HFF-Myc (cell line): ENCODE measurements around the gene FAM174B.
A peak's percentile ranks its signal among the peaks of the same experiment; 100 is the strongest.

Source experiments
- DNase-seq: peaks from one replicate; pipeline ENCODE4 v3.0.0-alpha.2; 2011; ENCODE audit warnings: low read depth; ENCODE audit errors: extremely low read depth
- H3K4me3 ChIP-seq: replicated peaks from 2 replicates; pipeline ENCODE4 v1.5.1; 2011; ENCODE audit warnings: low read depth, mild to moderate bottlenecking, control low read depth, low read length
- TF ChIP-seq, protein P1 (sequence below): IDR thresholded peaks from 2 replicates; pipeline ENCODE4 v1.5.1; 2012; ENCODE audit warnings: mild to moderate bottlenecking, low read depth, low read length, control low read depth; ENCODE audit errors: missing control alignments

The FAM174B gene

DNA sequence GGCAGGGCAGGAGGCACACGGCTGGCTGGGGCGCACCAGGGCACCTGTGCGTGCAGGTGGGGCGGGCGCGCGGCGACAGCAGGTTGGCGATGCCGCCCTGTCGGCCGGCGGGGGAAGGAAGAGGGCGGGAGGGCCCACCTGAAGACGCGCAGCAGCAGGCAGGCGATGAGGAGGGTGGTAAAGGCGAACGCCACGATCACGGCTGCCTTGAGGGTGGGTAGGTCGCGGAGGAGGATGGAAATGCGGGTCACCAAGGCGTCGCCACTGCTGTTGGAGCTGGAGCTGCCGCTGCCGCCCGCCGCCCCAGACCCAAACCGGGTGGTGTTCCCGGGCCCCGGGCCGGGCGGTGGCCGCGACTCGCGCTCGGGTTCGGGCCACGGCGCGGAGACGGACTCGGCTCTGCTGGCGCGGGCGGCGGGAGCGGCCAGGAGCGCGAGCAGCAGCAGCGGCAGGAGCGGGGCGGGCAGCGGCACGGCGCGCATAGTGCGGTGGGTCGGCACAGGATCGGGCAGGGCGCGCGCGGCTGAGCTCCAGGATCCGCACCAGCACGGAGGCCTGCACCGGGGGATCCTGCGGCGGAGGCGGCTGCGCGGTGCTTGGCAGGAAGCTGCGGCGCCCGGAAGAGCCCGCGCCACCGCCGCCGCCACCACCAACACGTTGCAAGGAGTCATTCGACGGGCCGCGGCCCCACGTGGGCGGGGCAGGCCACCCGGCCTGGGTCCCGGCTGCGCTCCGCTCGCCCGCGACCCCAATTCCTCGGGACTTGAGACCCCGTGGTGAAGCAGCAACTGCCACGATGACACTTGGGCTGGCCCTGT, at the start of gene FAM174B:
TSS of gene FAM174B (minus strand) at position 598 of the 818 bp plus-strand sequence.
- peak within 1 kb of the TSS; percentile 28 for H3K4me3 ChIP-seq
- DNase-seq: no peak
- TF ChIP-seq, protein P1, sequence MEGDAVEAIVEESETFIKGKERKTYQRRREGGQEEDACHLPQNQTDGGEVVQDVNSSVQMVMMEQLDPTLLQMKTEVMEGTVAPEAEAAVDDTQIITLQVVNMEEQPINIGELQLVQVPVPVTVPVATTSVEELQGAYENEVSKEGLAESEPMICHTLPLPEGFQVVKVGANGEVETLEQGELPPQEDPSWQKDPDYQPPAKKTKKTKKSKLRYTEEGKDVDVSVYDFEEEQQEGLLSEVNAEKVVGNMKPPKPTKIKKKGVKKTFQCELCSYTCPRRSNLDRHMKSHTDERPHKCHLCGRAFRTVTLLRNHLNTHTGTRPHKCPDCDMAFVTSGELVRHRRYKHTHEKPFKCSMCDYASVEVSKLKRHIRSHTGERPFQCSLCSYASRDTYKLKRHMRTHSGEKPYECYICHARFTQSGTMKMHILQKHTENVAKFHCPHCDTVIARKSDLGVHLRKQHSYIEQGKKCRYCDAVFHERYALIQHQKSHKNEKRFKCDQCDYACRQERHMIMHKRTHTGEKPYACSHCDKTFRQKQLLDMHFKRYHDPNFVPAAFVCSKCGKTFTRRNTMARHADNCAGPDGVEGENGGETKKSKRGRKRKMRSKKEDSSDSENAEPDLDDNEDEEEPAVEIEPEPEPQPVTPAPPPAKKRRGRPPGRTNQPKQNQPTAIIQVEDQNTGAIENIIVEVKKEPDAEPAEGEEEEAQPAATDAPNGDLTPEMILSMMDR: no peak

DNA sequence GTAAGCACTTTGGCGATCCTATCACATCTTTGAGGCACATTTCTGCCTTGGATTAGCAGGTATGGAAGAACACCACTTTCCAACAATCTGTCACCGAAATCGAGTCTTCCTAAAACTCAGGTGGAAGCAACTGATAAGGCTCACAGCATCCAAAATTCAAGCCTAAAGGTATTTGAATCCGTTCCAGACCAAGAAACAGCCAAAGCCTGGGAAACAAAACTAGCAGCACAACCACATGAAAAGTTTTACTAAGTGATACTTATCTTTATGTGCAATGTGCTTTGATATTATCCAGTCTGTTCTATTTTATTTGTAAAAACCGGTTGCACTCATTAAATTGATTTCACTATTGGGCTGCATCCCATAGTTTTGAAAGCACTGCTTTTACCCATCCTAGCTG, 40.5 kb upstream of the FAM174B start:
- no peak overlapping the region for H3K4me3 ChIP-seq
- TF ChIP-seq, protein P1: no peak
- no peak for DNase-seq

DNA sequence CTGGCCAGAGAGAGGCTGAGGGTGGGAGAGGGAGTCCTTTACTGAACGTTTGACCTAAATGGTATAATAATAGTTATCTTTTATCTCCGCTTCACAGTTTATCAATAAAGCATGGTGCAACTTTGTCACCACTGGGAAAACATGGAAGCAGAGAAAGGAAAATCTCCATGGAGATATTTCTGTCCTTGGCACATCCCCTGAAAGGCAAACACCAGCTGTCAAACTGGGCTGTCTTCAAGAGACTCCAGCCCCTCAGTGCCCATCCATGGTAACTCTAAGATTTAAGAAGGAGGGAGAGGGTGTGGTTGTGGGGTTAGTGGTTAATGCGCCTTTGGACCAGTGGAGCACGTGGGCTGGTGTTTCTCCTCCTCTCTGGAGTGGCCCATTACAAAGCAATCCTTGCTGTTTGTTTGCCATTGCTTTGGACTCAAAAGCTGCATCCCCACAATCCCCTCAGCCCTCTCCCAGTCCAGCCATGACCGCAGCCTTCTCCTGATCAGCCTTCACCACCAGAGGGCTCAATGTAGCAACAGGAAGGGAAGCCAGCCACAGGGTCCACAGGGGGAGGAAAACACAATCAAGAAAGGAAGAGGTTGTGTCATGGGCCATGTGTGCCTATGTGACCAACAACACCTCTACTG, 38.2 kb upstream of the FAM174B start:
- TF ChIP-seq, protein P1: peak; percentile 60
- DNase-seq: no peak
- no peak overlapping the region for H3K4me3 ChIP-seq

DNA sequence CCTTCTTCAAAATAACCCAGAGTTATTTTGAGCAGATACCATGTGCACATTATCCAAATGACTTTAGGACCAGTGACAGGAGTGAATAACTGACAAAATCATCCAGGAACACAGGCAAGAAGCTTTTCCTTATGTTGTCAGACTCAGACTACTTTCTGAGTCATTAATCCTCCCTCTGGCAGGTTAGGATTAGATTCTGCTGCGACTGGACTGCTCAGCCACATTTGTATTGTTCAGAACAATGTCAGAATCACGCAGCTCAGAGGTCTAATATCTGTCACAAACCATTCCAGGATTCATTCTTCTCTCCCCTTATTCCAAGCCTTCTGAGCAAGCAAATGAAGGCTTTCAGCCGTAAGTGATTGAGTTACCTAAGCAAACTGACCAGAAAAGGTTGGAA, 34.8 kb upstream of the FAM174B start:
- TF ChIP-seq, protein P1: no peak
- no peak overlapping the region for H3K4me3 ChIP-seq
- DNase-seq: no peak

DNA sequence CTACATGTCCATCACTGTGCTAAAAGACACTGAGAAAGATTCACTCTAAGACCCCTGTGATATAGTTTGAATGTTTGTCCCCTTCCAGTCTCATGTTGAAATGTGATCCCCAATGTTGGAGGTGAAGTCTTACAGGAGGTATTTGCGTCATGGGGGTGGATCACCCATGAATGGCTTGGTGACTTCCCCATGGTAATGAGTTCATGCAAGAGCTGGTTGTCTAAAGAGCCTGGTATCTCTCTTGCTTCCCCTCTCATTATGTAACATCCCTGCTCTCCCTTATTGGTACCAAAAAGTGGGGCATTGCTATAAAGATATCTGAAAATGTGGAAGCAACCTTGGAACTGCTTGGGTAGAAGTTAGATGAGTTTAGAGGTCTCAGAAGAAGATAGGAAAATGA, 32.2 kb upstream of the FAM174B start:
- no peak for DNase-seq
- no peak overlapping the region for H3K4me3 ChIP-seq
- TF ChIP-seq, protein P1: no peak

DNA sequence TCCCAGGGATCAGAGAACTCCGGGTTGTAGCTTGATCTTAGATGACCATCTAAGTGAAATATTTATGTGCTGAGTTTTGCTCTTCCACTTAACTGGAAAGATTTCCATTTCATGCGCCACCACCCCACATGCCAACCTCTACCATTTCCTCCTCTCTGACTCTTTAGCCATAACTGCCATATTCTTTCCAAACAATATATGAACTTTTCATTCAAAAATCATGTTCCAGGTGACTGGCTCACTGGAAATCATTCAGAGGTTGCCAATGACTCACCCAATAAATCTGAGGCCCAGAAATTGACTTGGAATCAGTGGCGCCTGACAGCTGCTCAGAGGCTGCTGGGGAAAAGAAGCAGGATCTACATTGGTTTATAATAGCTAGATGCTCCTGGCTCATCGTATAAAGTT, 31.6 kb upstream of the FAM174B start:
- TF ChIP-seq, protein P1: no peak
- peak; percentile 20 for DNase-seq
- no peak overlapping the region for H3K4me3 ChIP-seq
